HCT116 (cell line): ENCODE results near the gene TMPRSS11E. TPM values are rescaled to one million over a fixed set of nuclear protein-coding genes. Genes with fewer than 3 reads are reported as not detected.

Experiments
- CEBPB ChIP-seq: IDR thresholded peaks from 2 replicates; pipeline ENCODE4 v1.6.1; 2012; ENCODE audit warnings: low read depth
- ELF1 ChIP-seq: IDR thresholded peaks from 2 replicates; pipeline ENCODE4 v1.6.1; 2012; ENCODE audit warnings: low read depth, borderline replicate concordance
- EZH2phosphoT487 ChIP-seq: fragments of 200-600 bp; IDR thresholded peaks from 2 replicates; pipeline ENCODE4 v1.6.1; 2018; ENCODE audit warnings: antibody characterized with exemption, borderline replicate concordance
- JUND ChIP-seq: IDR thresholded peaks from 2 replicates; pipeline ENCODE4 v1.6.1; 2012
- POLR2A ChIP-seq: IDR thresholded peaks from 2 replicates; pipeline ENCODE4 v1.7.0; 2011; ENCODE audit warnings: borderline replicate concordance; ENCODE audit not compliant: insufficient read depth, insufficient read length; ENCODE audit errors: extremely low read depth
- POLR2AphosphoS5 ChIP-seq: IDR thresholded peaks from 2 replicates; pipeline ENCODE4 v1.6.1; 2011; ENCODE audit warnings: mild to moderate bottlenecking, low read depth, low read length, moderate library complexity
- SIN3A ChIP-seq: IDR thresholded peaks from 2 replicates; pipeline ENCODE4 v1.6.1; 2012; ENCODE audit warnings: low read depth
- TCF7L2 ChIP-seq: IDR thresholded peaks from 2 replicates; pipeline ENCODE4 v1.7.0; 2011; ENCODE audit warnings: borderline replicate concordance, inconsistent platforms; ENCODE audit not compliant: insufficient read depth, insufficient read length; ENCODE audit errors: extremely low read depth
- total RNA-seq: library from RNA; stranded (reverse); gene quantifications from one replicate; pipeline ENCODE4 v1.2.1, GENCODE V29; 2021; ENCODE audit not compliant: unreplicated experiment
- TF ChIP-seq, protein P1 (sequence below): IDR thresholded peaks from 2 replicates; pipeline ENCODE4 v1.6.1; 2012; ENCODE audit warnings: low read depth
- TF ChIP-seq, protein P2 (sequence below), 3 experiments: fragments of 200-600 bp in 1 of 3; sonication (generic) in 1 of 3; IDR thresholded peaks in 2 of 3; conservative IDR thresholded peaks in 1 of 3; 2 replicates each; pipeline ENCODE4 v1.5.1; 2012 to 2017; ENCODE audit warnings: low read depth in 2 of 3, low read length in 2 of 3, antibody characterized with exemption in 1 of 3, borderline replicate concordance in 1 of 3, control low read depth in 1 of 3, mild to moderate bottlenecking in 1 of 3, mixed read lengths in 1 of 3, mixed run types in 1 of 3, moderate library complexity in 1 of 3; ENCODE audit not compliant: insufficient read depth in 1 of 3
- TF ChIP-seq, protein P3 (sequence below): IDR thresholded peaks from 2 replicates; pipeline ENCODE4 v1.6.1; 2012

The TMPRSS11E gene
- total RNA-seq, 1 experiment from 2014 or later: not detected

DNA sequence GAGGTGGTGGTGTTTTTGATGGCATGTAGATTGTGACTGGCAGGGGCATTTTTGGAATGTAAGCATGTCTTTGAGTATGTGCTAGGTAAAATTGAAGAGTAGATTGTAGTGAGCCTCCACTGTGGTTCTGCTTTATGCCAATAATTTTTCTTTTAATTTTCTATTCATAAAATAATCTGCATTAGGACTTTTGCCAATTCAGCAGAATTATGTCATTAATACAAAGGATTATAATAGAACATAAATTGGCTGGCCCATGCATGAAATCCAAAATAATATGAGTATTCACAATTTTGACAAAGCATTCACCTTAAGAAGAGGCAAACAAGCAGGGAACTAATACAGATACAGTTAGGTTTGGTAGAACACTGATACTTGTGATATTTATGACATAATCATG lies 14.9 kb upstream of the TMPRSS11E start (continued):
- TF ChIP-seq, protein P1, sequence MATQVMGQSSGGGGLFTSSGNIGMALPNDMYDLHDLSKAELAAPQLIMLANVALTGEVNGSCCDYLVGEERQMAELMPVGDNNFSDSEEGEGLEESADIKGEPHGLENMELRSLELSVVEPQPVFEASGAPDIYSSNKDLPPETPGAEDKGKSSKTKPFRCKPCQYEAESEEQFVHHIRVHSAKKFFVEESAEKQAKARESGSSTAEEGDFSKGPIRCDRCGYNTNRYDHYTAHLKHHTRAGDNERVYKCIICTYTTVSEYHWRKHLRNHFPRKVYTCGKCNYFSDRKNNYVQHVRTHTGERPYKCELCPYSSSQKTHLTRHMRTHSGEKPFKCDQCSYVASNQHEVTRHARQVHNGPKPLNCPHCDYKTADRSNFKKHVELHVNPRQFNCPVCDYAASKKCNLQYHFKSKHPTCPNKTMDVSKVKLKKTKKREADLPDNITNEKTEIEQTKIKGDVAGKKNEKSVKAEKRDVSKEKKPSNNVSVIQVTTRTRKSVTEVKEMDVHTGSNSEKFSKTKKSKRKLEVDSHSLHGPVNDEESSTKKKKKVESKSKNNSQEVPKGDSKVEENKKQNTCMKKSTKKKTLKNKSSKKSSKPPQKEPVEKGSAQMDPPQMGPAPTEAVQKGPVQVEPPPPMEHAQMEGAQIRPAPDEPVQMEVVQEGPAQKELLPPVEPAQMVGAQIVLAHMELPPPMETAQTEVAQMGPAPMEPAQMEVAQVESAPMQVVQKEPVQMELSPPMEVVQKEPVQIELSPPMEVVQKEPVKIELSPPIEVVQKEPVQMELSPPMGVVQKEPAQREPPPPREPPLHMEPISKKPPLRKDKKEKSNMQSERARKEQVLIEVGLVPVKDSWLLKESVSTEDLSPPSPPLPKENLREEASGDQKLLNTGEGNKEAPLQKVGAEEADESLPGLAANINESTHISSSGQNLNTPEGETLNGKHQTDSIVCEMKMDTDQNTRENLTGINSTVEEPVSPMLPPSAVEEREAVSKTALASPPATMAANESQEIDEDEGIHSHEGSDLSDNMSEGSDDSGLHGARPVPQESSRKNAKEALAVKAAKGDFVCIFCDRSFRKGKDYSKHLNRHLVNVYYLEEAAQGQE: no peak
- TF ChIP-seq JUND (no peak), POLR2A (no peak), EZH2phosphoT487 (no peak), SIN3A (no peak), ELF1 (no peak), CEBPB (no peak), TCF7L2 (no peak), POLR2AphosphoS5 (no peak)
- TF ChIP-seq, protein P2, sequence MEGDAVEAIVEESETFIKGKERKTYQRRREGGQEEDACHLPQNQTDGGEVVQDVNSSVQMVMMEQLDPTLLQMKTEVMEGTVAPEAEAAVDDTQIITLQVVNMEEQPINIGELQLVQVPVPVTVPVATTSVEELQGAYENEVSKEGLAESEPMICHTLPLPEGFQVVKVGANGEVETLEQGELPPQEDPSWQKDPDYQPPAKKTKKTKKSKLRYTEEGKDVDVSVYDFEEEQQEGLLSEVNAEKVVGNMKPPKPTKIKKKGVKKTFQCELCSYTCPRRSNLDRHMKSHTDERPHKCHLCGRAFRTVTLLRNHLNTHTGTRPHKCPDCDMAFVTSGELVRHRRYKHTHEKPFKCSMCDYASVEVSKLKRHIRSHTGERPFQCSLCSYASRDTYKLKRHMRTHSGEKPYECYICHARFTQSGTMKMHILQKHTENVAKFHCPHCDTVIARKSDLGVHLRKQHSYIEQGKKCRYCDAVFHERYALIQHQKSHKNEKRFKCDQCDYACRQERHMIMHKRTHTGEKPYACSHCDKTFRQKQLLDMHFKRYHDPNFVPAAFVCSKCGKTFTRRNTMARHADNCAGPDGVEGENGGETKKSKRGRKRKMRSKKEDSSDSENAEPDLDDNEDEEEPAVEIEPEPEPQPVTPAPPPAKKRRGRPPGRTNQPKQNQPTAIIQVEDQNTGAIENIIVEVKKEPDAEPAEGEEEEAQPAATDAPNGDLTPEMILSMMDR (IDR thresholded peaks at IDR 0.05 in 2 of 3, conservative IDR thresholded peaks at IDR 0.05 in 1 of 3; ENCODE audit: borderline replicate concordance in 1 of 3, insufficient read depth in 1 of 3, low read depth in 2 of 3, low read length in 2 of 3): no peak
- TF ChIP-seq, protein P3, sequence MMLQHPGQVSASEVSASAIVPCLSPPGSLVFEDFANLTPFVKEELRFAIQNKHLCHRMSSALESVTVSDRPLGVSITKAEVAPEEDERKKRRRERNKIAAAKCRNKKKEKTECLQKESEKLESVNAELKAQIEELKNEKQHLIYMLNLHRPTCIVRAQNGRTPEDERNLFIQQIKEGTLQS: no peak
- TF ChIP-seq, all 23 proteins: peak for 0
